ENCODE results near the gene C13orf46.

Gene C13orf46

DNA sequence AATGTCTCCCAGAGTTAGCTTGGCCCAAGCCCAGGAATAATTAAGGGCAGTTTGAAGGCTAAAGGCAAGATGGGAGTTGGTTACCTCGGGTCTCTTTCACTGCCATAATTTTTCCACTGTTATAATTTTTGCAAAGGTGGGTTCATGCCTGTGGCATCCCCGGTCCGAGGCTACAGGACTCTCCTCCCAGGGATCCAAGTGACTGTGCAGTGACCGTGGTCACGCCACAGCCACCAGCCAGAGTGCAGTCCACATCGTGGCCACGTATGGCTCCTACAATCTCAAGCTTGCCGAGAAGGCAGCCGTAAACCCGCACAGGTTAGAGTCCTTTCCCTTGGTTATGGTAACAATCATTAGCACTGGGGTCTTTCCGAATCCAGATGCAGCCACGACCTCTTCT lies 36.8 kb downstream of the C13orf46 start:
- no peak for DNase-seq

DNA sequence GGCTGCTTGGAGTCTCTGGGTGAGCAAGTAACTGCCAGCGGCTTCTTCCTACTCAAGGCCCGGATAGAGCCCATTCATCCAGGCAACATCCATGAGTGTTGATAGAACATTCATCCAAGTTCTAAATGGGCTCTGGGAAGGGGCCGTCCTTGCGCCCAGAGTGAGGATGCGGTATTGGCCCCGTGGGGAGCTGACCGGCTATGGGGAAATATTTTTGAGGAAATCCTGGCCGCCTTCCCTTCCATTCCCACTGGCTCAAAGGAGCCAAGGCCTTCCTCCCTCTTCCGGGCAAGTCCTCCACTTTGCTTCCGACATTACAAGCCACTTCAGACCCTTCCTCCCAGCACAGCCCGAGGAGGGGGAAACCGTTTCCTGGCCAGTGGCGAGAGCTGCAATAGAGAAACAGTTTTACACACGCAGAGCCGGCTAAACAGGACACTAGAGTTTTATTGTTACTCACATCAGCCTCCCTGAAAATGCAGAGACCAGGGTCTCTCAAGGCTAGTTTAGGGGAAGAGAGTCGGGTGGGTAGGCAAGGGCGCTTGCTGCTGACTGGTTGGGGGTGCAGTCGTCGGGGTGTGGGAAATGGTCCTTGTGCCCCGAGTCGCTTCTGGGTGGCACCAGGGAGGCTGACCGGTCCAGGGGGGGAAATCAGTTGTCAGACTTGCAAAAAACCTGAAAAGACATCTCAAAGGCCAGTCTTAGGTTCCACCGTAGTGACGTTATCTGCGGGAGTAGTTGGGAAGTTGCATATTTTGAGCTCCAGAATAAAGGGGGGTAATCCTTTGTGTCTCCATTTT lies 37.5 kb downstream of the C13orf46 start:
- DNase-seq = no peak

DNA sequence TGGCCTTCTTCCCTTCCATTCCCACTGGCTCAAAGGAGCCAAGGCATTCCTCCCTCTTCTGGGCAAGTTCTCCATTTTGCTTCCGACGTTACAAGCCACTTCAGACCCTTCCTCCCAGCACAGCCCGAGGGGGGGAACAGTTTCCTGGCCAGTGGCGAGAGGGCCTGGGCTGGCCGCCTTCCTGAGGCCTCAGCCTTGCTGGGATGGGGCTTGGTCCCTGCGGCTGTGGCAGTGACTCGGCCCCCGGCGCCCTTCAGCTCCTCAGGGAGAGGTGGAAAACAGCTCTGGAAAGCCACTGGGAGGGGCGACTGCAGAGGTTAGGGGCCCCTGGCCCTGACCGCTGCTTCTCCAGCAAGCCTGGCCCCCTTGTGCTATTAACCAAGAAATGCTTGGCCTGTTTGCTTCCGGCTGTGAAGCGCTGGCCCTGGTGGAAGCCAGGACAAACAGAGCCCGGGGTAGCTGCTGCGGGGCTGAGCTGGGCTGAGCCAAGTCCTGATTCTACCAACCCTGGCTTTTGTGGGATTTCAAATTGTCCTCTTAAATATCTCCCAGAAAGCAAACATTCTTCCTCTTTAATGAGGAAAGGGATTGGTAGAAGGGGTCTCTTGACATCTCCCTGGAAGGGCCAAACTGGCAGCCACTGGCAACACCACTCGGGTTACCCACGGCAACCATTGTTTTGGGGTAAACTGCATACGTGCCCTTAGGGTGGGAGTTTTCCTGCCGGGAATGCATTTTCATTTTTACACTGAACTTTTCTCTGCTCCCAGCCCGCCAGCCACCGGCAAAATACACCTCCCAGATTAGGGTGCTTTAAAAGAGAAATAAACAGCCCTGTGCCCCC lies 38.7 kb downstream of the C13orf46 start:
- peak; percentile 20 for DNase-seq

DNA sequence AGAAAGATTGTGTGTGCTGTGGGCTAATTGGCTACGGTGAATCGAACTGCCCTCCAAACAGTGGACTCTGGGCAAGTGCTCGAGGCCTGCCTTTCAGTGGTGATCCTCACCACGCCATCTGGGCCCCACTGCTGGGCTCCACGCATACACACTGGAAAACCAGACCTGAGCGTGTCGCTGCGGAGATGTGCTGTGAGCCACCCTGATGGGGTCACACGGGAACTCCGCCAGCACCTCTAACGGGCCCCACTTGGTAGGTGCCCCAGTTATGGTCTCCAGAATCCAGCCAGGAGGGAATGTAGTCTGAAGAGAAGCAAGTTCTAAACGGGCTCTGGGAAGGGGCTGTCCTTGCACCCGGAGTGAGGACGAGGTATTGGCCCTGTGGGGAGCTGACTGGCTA lies 39.3 kb downstream of the C13orf46 start:
- DNase-seq = no peak

DNA sequence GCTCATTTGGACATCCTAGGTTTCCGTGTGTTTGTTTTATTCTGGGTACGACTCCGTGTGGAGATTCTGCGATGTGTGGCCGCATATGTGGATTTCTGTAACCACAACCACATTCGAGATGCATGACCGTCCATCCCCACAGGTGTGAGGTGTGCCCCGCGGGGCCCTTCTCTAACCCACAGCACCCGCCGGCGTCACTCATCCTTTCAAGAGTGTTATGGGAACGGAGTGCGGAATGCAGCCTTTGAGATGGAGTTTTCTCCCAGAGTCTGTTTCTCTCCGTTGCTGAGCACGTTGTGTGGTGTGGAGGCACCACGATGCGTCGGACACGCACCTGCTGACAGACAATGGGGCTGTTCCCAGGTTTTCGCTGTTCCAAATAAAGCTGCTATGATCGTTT lies 40.0 kb downstream of the C13orf46 start:
- no peak for DNase-seq

DNA sequence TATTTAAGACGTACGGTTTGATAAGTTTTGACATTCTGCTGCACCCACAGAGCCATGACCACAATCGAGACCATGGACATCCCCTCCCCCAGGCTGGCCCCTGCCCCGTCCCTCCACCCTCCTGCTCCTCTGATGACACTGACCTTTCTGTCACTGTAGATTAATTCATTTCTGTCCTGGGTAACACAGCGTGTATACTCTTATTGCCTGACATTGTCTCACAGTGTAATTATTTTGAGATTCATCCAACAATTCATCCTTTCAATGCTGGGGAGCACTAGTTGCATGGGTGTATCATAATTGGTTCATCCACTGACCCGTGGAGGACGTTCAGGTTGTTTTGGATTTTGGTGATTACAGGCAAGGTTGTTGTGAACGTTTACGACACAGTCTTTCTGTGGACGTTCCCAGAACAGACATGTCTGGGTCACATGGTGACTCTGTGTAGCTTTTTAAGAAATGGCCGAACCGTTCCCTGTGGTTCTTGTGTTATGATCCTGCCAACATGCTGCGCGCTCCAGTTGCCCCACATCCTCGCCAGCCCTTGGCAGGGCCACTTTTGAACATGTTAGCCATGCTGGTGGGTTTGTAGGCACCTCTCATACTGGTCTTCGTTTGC lies 41.9 kb downstream of the C13orf46 start:
- no peak for DNase-seq

DNA sequence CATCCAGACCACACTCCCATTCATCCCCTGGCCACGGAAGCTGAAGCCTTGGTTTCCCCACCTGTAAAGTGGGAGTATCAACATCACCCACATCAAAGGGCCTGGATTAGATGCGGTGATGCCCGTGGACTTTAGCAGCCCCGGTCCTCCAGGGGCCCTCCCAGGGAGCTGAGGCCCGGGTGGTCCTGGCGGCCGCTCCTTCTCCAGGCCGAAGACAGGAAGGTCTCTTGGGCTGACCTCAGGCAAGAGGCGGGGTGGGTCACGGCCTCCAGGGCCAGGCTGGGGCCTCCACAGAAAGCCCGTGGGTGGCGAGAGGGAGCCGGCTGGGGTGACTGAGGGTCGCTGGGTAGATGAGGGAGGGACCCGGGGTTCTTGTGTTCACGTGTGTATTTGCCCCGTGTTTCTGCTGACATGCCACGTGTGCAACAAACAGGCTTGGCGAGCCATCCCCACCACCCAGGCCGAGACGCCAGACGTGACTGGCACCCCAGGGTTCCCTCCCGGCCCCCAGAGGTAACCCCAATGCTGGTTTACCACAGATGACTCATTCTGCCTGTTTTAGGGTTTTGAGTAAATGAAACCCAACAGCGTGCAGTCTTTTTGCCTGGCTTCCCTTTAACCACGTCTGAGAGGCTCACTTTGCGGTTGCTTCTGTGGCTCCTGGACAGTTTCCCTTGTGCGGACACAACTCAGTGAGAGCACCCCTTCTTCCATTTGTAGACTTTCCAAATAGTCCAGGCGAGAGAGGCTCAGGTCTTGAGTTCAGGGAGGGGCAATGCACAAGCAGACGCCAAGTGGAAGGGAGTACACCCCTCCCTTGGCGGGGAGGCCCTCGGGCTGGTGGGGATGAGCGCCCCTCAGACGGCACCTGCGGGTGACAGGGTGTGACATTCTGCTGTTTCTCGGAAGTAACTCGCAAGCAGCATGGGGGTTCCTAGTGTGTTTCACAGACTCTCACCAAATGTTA lies 42.9 kb downstream of the C13orf46 start:
- DNase-seq = no peak

DNA sequence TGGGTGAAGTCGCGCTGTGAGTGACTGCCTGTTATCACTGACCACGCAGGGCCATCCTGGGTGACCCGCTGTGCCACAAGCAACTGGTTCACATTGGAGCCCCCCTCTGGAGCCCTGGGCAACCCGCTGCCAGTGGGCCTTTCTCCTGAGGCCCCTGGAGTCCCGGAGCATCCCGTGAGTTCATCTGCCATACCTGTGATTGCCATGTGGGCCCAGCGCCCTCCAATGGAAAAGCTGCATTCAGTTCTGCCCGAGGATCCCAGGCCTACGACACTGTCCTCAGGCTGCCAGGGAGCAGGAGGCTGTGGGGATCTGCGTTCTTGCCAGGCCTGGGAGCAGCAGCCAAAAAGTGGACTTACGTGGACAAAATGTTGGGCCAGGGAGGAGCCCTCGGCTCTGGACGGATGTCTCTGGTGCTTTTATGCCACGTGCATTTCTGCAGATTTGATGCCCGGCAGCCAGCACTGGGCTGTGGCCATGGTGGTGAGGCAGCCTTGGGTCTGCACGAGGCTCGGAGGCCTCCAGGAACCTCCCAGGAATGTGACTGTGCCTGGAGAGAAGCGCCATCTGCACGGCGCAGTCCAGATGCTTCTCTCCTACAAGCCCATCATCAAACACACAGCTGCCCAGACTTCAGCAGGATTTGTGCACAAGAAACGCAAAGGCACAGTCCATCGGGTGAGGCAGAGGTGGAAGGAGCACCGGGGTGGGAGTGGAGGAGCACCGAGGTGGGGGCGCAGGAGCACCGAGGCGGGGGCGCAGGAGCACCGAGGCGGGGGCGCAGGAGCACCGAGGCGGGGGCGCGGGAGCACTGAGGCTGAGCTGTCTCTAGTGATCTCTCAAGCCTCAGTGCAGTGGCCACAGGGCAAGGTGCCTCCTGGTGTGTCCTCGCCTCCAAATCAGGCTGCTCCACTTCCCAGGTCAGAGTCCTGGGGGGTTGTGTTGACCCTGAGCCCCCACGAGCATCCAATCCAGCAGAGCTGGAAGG lies 44.0 kb downstream of the C13orf46 start:
- DNase-seq = no peak

DNA sequence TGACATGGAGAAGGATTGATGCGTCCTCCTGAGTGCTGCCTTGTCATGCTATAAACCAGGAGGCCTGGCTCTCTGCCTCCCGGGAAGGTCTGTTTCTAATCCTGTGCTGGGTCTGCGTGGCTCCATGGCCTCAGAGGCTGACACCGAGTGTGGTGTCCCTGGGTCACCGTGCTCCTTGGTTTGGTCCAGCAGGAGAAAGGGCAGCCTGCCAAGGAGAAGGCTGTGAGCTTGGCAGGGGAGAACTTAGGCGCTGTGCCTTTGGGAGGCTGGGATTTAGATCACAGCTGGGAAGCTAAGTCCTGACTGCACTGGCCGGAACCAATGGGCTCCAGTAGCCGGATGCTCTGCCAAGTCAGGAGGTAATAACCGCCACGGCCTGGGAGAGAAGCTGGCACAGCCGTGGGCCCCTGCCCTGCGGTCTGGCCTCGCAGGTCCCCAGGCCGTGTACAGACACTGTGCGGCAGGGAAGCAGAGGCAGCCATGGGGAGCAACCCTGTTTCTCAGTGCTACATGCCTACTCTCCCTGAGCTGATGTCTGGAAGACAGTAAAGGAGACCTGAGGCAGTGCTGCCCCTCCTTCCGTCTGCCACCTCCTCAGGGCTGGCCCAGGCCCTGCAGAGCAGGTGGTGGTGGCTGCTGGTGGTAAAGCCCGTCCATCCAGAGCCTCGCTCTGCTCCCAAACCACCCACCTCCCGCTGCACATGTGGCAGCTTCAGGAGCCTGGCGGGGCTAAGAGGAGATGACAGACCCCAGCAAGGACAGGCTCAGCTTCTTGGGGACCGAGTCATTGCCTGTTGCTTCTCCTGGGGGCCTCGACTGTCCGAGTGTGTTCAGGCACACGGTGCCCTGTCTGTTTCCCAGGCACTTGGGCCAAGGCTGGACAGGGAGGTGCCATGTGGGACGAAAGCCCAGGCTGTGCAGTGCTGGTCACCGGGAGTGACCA lies 44.9 kb downstream of the C13orf46 start:
- DNase-seq = no peak

DNA sequence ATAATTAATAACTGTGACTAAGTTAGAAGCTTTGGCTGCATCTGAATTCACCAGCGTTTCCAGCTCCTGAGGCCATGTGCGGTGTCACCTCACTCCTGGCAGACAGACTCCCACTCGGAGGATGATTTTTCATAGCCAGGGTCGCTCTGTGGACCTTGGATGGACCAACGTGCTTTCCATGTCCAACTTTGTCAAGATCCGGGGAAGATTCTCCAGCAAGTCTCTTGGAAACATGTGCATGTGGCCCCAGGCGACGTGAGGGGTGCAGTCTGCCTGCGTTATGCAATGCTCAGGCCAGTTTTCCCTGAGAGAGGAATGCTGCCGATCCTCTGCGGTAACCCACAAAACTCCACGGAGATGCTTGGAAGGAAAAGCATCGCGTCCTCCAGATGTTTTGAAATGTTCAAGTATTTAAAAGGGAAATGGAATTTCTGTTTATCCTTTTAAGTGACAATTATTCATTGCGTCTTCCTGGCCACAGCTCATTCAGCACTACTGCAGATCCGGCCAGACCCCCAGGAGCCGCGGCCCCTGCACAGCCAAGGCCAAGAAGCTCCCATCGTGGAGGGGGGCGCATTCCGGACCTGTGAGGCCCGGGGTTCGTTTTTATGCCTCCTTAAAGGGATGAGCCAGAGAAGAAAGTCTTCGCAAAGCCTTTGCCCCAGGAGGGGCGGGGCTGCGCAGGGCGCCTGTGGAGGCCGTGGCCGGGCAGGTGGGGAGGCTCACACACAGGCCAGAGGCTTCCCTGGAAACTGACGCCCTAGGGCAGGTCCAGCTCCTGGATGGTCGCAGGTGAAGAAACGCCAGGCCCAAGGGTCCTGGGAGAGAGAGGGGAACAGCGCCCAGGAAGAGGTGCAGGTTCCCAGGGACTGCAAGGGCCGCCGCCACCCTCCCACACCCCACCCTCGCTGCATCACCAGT lies 46.0 kb downstream of the C13orf46 start:
- no peak for DNase-seq

DNA sequence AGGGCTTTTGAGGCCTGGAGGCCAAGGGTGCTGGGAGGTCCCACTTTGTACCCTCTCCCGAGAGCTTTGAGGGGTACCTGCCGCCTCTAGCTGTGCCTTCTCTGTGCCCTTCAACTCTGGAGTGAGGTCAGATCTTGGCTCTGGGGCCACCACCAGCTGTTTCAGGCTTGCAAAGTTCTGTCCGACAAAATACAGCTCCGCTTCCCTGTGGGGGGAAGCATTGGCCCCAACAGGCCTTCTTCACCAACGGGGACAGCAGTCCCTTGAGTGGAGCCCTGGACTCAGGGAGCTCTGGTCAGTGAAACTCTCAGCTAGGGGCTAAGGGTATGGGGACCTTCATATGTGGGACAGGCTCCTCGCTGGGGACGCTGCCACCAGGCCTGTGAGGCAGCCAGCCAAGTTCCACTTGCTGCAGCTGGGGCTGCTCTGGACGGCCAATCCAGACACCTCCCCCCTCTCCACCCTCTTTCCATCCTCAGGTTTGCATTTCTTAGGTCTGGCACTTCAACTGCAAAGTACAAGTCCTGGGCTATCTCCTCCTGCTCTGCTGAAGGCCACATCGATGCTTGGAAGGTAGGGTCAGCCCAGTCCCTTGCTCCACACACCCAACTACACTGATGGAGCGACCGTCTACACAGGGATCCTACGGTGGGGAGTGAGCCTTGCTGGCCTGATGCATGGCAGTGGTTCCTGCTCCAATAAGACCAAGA lies 46.8 kb downstream of the C13orf46 start:
- no peak for DNase-seq

DNA sequence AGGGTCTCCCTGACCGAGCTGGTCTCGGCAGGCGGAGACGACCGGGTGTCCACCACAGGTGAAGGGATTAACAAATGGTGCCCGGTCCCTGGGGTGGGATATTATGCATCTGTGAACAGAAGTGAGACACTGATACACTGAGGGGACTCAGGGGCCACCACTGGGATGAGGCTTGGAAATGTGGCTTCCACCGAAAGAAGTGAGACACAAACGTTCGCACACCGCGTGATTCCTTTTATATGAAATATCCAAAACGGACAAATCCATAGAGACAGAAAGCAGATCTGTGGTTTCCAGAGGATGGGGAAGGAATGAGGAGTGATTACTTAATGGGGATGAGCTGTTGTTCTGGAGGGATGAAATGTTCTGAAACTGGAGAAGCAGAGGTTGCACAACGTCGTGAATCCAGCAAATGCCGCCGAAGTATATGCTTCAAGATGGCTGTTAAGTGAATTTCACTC lies 47.5 kb downstream of the C13orf46 start:
- no peak for DNase-seq

DNA sequence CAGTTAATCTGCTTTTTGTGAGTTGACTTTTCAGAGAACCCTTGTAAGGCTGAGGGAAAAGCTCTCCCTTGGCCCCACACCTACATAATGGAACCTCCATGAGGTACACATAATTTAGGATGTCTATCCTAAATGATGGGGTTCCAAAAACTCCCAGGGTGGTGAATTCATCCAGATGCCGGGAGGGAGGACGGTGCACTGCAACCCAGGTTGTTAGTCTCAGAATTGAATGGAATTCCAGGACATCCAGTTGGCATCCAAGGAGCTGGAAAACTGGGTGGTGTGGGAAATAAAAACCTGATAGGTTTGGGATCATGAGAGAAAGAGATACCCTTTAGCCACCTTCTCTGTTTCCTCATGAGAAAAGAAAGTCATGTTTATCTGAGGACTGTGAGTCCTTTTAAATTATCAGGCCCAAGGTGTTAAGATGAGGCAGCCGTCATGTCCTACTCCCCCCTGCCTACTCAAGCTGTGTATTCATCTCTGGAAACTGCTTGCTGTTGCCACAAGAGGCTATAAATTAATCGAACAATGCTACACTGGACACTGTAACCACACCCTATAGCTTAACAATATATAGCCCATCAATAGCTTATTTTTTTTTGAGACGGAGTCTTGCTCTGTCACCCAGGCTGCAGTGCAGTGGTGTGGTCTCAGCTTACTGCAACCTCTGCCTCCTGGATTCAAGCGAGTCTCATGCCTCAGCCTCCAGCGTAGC lies 49.5 kb downstream of the C13orf46 start:
- DNase-seq = no peak

DNA sequence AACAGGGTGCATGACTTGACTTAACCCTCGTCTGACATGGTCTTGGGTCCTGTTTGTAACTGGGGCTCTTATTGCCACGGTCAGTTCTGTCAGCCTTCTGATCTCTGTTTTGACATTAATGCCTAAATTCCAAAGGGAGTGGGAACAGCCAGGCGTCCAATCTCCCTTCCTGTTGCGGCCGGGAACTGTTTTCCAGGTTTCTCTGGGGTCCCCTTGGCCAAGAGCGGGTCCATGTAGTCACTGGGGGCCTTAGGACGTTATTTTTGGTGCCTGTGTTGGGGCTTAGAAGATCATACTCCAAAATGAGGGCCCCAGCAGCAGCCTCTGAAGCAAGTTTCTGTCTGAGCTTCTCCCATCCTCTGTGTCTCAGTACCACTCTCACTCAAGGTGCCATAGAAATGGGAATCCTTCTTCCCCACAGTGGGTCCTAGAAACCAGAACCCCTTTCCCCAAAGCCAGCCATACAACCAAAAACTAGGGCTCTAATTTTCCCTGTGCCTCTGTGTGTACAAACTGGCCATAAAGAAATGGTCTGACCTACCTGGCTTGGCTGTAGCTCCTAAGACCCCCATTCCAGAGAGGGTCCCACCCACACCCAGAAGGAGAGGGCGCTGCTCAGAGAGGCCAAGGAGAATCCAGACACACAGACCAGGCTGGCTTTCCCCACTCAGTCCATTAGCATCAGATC lies 50.4 kb downstream of the C13orf46 start:
- no peak for DNase-seq

DNA sequence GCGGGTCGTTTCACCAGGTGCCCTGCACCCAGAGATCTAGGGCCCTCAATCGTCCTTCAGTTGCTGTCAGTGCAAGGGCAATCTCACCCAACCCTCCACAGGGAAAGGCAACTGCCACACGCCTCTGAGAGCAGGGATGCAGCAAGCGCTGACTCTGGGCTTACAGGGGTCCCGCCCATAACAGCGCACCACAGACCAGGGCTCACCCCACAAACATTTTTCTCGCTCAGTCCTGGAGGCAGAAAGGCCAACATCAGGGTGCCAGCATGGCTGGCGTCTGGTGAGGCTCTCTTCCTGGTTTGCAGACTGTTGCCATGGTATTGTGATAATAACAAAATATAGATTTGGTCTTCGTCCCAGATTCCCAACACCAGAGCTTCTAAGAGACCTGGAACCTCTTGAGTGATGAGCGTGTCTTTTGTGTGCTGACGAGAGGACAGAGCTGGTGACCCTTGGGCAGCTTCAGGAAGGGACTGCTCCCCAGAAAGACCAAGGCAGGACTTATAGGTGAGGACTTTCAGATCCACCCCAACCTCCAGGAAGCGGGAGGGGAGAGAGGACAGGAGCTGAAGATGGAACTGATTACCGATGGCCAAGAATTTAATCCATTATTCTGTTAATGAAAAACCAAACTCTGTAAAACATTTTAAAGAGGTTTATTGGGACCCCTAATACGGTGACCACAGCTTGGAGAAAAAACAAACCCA lies 51.3 kb downstream of the C13orf46 start:
- DNase-seq = no peak

DNA sequence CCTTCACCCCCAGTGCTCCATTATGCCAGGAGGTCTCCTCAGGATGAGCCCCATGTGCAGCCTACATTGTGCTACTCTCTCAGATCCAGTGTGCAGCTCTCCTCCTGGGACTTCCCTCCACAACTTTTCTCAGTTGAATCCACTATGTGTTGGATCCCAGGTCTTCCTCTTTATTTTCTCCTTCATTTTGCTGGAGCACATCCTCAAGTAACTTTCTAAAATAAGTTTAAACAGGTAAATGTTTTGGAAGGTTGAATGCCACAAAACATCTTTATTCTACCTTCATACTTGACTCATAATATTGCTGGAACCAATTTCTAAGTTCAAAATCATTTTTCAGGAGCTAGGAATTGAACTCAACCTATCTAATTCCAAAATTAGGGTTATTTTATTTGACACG lies 52.1 kb downstream of the C13orf46 start:
- DNase-seq = no peak
